Adrenal gland (tissue), 5 donors: ENCODE measurements around the gene VSIG10.

Source experiments
- CTCF ChIP-seq, 6 experiments: fragments of 450-650 bp in 4 of 6; fragments of 200-600 bp in 2 of 6; sonication (generic) in 1 of 6; IDR thresholded peaks; 1 replicate in 5 of 6; 2 replicates in 1 of 6; pipeline versions ENCODE4 v1.5.1 to v1.8.0; 2016 to 2021; ENCODE audit warnings: antibody characterized with exemption in 6 of 6, mild to moderate bottlenecking in 2 of 6, moderate library complexity in 1 of 6
- POLR2A ChIP-seq, 2 donors: fragments of 450-650 bp; IDR thresholded peaks; one replicate each; pipeline ENCODE4 v1.6.1; 2017; ENCODE audit warnings: antibody characterized with exemption in 2 of 2, mild to moderate bottlenecking in 2 of 2, moderate library complexity in 1 of 2
- donor health status: DM: no; HTN: no; CAD: no.

- no peak for TF ChIP-seq CTCF (IDR thresholded peaks at IDR 0.05)
- TF ChIP-seq POLR2A (IDR thresholded peaks at IDR 0.05): no peak
Measured at GRCh38 chr12:118033902-118034301, 69.9 kb downstream of the VSIG10 start.
